Activated CD4-positive, alpha-beta T cell treated with anti-CD3 and anti-CD28 coated beads for 1 hour (primary cell): ENCODE measurements around the gene SPATA2.
"Not testable (repeated sequence)": the region's sequence is repeated elsewhere in the genome, so short reads cannot be mapped to it uniquely, and the experiment has no call there.

Experiments
- DNase-seq: peaks from one replicate; pipeline ENCODE4 v3.0.0-alpha.2; 2020

The SPATA2 gene

DNA sequence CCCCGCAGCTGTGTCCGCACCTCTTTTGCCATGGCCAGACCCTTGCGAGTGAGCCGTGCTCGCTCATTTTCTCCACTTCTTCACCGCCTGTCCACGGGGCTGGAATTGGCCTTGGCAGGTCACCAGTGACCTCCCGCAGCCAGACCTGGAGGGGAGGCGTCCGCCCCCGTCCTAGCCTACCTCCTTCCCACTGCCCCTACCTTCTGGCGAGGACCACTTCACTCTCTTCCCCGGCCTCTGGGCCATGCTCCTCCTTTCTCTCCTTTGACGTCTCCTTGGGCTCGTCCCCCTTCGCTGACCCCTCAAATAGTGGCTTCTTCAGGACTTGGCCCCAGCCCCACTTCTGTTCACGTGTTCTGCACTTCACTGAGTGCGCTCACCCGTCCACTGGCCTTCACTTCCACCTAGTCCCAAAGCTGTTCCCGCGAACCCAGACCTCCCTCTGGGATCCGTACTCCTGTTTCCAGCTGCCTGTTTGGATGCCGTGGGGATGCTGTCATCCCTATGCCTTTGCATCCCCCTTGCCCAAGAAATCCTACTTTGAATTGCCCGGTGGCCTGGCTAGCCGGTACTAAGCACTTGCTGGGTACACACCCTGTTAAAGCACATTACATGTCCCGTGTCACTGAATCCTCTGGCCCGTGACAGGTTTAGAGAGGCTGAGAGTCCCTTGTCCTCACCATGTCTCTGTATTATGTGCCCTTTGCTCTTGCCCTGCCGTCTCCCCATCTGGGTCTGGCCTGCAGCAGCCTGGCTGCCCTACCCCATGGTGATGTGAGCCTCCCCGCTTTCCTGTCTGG lies 33.0 kb downstream of the SPATA2 start:
- no peak for DNase-seq

DNA sequence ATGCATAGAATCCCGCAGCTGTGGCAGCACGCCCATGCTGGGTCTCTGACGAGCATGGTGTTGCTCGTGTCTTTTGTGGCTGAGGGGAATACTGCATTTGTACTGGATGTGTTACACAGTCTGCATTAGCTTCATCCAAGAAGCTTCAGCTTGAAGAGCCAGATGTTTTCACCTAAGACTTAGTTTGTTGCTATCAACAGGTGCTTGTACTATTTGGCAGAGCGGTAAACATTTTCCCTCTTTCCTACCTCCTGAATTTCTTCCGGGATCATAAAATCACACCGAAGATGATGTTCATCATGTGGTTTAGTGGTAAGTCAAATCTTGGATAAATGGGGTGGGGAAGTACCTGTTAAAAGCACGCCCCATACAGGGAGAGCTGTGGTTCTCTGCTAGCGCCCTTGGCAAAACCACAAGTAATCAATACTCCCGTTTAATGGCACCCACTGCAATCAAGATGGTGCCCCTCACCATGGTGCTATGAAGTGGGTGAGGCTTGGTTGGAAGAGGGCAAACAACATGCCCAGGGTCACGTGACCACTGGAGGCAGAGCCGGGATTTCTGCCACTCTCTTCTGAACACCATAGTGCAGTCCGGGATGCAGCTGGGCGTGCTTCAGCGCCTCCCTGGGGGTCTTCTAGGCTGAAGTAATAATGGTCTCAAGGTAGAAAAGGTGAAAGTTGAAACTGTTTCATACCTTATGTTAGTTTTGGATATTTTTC lies 34.4 kb downstream of the SPATA2 start:
- no peak for DNase-seq

- DNase-seq, result no peak
These were observed 35.2 kb downstream of the SPATA2 start for GRCh38 chr20:49880177-49880576.

GRCh38 chr20:49878977-49879376 lies 36.4 kb downstream of the SPATA2 start:
- DNase-seq, result no peak

- DNase-seq, result no peak
These were observed 37.9 kb downstream of the SPATA2 start for GRCh38 chr20:49877386-49877921.

DNA sequence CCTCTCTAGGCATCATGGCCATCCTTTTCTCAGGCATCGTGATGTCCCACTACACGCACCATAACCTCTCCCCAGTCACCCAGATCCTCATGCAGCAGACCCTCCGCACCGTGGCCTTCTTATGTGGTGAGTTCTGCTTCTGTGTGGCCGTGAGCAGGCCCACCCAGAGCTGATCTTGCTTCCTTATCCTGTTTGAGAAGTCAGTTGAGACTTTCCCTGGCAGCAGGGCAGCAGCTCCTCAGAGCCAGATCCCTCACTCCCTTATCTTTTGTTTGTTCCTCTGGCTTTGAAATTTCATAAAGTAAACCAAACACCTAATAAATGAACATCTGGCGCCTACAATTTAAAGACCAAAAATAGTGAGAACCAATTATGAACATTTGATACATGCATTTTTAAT lies 40.6 kb downstream of the SPATA2 start:
- DNase-seq, result no peak

DNA sequence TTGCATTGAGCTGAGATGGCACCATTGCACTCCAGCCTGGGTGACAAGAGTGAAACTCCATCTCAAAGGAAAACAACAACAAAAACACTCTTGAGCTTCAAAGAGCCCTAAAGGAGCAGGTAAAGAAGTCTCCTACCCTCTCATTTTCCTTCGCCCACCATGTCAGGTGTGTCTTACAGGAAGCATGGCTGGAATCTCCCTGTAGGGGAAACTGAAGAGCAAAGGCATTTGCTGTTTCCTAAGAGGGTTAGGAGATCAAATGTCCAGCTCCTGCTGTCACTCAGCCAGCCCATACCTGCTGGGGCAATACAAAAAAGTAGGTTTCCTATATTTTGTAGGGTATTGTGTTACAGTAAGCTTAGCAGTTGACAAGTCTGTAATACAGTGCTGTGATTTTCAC lies 43.3 kb downstream of the SPATA2 start:
- DNase-seq, result no peak

DNA sequence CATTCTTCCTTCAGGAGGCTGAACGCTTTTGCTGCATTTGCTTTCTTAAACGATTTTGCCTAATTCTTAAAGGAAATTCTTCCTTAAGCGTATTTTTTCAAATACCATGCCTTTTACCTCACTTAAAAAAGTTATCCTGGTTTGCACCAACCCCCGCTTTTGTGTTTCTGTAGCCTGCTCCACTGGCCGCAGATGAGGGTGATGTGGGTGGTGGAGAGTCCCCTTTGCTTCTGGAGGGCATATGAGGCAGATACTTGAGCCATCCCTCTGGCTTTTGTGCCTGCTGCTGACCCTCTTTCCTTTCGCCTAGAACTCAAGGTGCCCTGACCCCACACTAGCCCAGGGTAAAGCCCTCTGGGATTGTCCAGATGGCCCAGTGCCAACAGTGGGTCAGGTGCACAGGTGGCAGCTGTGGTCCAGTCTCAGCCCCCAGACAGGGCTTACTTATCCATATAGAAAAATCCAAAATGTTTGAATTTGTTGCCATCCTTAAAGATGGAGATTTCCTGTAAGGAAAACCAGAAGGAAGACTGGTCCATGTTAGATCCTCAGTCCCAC lies 43.9 kb downstream of the SPATA2 start:
- DNase-seq, result no peak

DNA sequence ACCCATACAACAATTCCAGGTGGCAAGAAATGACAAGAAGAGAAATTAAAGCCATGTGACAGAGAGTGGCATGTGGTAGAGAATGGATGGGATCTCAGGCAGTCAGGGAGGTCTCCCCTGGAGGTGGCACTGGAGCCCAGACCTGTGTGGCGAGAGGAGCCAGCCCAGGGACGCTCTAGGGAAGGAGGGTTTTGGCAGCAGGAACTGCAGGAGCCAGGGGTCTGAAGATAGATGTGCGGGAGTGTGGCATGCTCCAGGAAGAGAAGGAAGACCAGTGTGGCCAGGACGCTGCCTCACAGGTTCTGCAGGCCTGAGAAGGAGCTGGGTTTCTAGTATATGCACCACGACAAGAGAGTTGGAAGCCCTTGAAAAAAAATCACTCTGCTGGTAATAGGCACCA lies 45.1 kb downstream of the SPATA2 start:
- no peak for DNase-seq

- DNase-seq, result no peak
These were observed 46.4 kb downstream of the SPATA2 start for GRCh38 chr20:49868964-49869363.

GRCh38 chr20:49868538-49868937 lies 46.8 kb downstream of the SPATA2 start:
- DNase-seq, result no peak

- no peak for DNase-seq
These were observed 47.7 kb downstream of the SPATA2 start for GRCh38 chr20:49867453-49868215.

- no peak for DNase-seq
These were observed 49.3 kb downstream of the SPATA2 start for GRCh38 chr20:49866051-49866450.

GRCh38 chr20:49865559-49865958 lies 49.8 kb downstream of the SPATA2 start:
- DNase-seq, result no peak

DNA sequence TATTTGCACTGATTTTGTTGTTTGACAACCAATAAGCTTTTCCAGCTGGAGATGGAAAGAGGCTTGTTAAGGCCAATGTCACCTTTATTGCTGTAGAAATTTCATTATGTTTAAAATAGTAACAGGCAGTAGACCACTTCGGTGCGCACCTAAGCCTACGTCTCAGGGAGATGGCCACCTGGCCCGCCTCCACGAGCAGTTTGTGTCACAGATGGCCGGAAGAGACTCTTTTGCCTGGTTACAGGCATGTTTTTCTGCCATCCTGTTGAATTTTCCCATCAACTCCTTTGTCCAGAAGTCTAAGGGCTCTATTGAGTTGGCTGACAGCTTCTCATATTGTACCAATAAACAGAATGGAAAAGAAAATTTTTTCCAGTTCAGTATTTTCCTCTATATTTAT lies 51.7 kb downstream of the SPATA2 start:
- no peak for DNase-seq

- no peak for DNase-seq
These were observed 52.6 kb downstream of the SPATA2 start for GRCh38 chr20:49862607-49863200.

DNA sequence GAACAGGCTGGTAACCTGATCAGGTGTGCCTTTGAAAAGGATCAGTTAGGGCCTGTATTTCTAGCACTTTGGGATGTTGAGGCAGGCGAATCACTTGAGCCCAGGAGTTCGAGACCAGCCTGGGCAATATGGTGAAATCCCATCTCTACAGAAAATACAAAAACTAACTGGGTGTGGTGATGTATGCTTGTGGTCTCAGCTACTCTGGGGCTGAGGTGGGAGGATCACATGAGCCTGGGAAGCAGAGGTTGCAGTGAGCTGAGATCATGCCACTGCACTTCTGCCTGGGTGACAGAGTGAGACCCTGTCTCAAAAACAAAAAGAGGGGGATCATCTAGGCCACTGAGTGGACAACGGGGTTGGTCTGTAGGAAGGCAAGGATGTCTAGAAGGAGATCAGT lies 54.1 kb downstream of the SPATA2 start:
- DNase-seq, result not testable (repeated sequence)

GRCh38 chr20:49859807-49860206 lies 55.5 kb downstream of the SPATA2 start:
- no peak for DNase-seq

GRCh38 chr20:49859011-49859410 lies 56.3 kb downstream of the SPATA2 start:
- DNase-seq, result no peak

- no peak for DNase-seq
These were observed 57.2 kb downstream of the SPATA2 start for GRCh38 chr20:49858076-49858585.

GRCh38 chr20:49856904-49857303 lies 58.4 kb downstream of the SPATA2 start:
- DNase-seq, result no peak

- DNase-seq, result no peak
These were observed 61.0 kb downstream of the SPATA2 start for GRCh38 chr20:49854190-49854875.
